ELF-1 (cell line): ENCODE data around the gene TICAM1.
A peak's percentile ranks its signal among the peaks of the same experiment; 100 is the strongest.
"Not testable (repeated sequence)": the region's sequence is repeated elsewhere in the genome, so short reads cannot be mapped to it uniquely, and the experiment has no call there.

ENCODE experiments used
- DNase-seq: peaks from one replicate; pipeline ENCODE4 v3.0.0-alpha.2; 2016; ENCODE audit warnings: low read depth, low spot score

TICAM1 gene

DNA sequence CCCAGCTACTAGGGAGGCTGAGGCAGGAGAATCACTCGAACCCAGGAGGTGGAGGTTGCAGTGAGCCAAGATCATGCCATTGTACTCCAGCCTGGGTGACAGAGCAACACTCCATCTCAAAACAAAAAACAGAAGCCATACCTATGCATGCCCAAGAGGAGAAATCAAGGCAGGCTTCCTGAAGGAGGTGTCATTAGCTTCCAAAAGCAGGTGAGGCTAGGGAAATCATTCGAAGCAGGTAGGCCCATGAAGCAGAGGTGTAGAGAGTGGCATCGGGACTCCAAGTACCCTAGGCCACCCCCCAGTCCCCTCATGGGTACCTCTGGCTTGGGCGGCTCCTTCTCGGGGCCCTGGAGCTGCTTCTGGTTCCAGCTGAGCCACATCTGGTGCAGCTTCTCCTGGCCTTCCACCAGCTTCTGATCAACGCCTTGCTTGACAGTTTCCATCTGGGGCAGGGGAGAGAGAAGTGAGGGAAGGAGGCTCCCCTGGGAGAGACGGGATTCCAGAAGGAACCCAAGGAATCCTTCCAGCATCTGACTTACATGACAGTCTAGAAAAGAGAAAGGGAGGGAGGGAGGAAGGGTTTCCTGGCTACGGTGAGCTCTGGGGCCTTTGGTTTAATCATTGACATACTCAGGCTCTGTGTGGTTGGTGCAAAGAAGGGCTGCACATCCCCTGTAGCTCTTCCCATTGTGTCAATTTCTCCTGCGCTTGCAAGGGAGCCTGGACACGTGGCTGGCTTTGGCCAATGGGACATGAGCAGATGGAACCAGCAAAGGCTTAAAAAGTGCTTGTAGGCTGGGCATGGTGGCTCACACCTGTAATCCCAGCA, 13.1 kb upstream of the TICAM1 start:
- no peak for DNase-seq

DNA sequence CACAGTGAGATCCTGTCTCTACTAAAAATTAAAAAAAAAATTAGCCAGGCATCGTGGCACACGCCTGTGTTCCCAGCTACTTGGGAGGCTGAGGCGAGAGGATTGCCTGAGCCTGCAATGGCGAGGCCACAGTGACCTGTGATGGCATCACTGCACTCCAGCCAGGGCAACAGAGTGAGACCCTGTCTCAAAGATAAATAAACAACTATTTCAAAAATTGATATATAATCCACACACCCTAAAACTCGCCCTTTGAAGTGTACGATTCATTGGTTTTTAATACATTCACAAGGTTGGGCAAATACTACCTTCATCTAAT, 12.1 kb upstream of the TICAM1 start:
- DNase-seq: no peak

DNA sequence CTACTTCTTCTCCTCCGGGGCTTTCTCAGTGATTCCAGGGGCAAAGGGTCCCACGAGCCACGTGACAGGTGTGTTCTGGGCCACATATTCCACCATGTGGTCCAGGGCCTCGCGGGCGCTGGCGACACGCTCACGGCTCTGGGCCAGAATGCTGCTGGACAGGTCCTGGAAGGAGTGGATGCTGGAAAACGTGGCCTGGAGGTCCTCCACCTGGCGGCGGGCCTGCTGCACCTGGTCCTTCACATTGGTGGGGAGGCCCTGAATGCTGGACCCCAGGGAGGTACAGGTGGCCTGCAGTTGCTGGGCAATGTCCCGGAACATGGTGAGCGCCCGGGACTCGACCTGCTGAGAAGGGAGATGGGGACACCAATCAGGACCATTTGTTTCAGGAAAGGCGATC, 7.7 kb upstream of the TICAM1 start:
- DNase-seq: no peak

DNA sequence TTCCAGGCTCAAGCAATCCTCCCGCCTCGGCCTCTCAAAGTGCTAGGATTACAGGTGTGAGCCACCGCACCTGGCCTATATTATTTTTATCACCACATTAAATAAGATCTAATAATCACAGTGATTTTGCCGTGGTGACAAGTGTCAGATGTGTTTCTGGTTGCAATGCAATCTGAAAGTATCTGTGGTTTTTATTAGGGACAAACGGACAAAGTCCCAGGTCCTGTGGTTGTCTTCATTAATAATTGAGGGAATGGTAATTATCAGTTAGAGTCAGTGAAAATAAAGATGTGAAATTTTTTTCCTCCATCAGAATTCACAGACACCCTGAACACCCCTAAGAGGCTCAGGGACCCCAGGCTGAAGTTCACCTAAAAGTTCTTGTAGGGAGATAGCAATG, 1.3 kb upstream of the TICAM1 start:
- DNase-seq: no peak

DNA sequence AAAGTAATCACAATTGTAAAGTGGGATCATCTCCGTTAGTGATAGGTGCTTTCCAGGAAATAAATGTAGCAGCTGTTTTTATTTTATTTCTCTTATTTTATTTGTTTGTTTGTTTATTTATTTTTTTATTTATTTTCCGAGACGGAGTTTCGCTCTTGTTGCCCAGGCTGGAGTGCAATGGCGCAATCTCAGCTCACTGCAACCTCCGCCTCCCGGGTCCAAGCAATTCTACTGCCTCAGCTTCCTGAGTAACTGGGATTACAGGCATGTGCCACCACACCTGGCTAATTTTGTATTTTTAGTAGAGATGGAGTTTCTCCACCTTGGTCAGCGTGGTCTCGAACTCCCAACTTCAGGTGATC, 448 bp upstream of the TICAM1 start:
- DNase-seq: not testable (repeated sequence)

DNA sequence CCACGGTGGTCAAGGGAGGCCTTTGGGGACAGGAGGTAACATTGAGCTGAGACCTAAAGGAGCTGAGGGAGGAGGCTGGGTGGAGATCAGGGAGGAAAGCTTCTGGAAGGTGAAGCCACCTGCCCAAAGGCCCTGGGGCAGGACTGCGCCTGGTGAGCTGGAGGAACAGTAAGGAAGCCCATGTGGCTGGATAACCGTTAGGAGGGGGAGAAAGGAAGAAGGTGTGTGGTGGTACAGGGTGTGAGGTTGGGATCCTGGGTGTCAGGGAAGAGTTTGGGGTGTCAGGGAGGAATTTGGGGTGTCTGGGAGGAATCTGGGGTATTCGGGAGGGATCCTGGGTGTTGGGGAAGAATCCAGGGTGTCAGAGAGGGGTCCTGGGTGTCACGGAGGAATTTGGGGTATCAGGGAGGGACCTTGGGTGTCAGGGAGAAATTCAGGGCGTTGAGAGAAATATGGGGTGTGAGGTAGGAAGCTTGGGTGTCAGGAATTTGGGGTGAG, 695 bp downstream of the TICAM1 start:
- no peak for DNase-seq

DNA sequence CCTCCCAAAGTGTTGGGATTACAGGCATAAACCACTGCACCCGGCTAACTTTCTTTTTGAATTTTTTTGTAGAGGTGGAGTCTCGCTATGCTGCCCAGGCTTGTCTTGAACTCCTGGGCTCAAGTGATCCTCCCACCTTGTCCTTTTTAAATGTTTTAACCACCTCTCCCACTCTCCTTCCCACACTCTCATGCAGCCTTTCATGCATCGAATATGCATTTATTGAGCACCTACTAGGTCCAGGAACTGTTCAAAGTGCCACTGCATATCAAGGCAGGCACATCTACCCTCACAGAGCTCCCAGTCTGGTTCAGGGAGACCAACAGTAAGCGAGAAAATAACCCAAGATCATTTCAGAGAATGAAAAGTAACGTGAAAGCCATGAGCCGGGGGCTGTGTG, 1.2 kb downstream of the TICAM1 start:
- DNase-seq: no peak

DNA sequence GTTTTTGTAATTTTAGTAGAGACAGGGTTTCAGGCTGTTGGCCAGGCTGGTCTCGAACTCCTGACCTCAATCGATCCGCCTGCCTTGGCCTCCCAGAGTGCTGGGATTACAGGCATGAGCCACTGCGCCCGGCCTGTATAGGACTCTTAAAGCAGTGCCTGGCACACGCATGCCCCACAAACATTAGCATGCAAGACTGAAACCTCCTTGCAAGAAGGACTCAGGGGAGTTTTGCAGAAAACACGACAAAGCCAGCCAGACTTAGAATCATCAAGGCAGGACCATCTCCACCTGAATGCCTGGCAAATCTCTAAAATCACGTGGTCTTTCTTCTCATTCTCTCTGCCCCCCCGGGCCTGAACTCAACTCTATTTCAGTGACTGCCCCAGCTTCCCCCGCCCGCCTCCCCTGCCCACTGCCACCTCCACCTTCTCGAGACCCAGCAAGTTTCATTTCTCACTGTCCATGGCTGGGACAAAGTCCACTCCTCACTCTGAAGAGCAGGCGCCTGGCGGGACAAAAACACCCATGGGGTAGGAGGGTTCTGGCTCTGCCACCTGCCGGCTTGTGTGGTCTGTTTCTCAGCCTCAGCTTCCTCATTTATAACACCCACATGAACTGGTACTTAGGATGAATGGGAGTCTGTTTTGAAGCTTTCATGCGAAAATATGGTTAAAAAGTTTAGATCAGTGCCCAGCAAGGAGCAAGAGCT, 2.4 kb downstream of the TICAM1 start:
- DNase-seq: no peak

DNA sequence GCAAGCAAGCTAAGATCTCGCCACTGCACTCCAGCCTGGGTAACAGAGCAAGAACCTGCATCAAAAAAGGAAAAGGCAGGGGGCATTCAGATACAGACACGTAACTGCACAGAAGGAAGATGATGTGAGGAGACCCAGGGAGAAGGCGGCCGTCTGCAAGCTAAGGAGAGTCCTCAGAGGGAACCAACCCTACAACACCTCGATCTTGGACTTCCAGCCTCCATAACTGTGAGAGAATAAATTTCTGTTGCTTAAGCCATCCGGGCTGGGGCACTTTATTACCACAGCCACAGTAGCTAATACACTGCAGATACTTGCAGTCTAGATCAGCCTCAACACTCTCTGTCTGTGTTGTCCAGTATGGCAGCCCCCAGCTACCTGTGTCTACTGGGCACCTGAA, 7.9 kb downstream of the TICAM1 start:
- no peak for DNase-seq

DNA sequence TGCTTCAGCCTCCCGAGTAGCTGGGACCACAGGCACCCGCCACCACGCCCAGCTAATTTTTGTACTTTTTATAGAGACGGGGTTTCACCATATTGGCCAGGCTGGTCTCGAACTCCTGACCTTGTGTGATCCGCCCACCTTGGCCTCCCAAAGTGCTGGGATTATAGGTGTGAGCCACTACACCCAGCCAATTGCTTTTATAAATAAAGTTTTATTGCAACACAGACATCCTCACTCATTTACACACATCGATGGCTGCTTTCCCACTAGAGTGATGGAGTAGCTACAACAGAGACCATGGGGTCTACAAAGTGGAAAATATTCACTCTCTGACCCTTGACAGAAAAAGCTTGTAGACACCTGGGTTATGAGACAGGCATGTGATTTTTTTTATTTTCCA, 9.2 kb downstream of the TICAM1 start:
- not testable (repeated sequence) for DNase-seq

DNA sequence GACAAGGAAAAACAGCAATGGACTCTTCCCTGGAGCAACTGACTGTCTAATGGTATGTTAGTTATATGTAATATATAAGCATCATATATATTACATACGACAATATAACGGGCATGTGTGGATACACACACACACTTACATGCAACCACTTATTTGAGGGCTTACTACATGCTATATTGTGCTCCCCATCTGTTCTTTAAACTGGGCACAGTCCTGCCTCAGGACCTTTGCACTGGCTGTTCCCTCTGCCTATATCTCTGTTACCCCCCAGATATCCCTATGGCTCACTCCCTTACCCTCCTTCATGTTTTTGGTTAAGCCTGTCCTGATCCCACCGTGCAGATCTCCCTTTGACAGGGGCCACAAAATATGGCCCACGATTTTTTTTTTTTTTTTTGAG, 10.2 kb downstream of the TICAM1 start:
- no peak for DNase-seq

DNA sequence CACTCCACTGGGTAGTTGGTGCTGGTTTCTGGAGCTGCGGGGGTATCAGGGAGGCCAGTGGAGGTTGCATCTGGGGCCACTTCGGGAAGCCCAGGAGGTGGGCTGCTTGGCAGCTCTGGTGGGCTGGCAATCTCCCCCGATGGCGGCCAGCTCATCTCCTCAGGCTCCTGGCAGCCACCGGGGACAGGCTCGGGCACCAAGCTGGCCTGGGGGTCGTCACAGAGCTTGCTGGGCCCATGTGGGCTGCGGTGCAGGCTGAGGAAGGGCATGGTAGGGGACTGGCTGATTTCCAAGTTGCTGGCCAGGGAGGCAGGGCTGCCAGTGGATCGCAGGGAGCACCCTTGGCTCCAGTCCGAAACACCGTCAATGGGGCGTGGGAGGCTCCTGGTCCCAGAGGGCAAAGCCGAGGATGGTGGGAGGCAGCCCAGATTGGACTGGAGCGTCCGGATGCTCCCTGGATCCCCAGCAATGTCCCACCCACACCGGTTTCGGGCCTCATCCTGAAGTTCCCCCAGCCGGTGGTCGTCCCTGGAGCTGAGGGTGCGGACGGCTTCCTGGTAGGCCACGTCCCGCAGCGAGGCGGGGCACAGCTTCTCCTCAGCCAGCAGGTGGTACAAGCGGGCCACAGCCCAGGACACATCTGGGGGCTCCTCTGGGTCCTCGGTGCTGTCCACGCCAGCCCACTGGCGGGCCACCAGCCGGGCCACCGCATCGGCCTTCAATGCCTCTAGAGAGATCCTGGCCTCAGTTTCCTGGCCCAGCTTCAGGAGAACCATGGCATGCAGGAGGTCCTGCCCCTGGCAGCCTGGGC, 13.8 kb downstream of the TICAM1 start:
- no peak for DNase-seq

DNA sequence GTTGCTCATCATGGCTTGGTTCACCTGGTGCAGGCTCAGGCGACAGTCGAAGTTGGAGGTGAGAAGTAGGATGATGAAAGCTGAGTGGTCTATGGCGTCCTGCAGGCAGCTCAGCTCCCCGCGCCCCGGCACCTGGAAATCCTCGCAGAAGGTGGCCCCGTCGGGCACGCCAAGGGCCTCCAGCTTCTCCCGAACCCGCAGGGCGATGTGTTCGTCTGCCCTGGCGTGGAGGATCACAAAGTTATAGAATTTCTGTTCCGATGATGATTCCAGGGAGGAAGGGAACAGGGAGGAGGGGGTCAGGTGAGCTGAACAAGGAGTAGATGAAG, 14.6 kb downstream of the TICAM1 start:
- no peak for DNase-seq

DNA sequence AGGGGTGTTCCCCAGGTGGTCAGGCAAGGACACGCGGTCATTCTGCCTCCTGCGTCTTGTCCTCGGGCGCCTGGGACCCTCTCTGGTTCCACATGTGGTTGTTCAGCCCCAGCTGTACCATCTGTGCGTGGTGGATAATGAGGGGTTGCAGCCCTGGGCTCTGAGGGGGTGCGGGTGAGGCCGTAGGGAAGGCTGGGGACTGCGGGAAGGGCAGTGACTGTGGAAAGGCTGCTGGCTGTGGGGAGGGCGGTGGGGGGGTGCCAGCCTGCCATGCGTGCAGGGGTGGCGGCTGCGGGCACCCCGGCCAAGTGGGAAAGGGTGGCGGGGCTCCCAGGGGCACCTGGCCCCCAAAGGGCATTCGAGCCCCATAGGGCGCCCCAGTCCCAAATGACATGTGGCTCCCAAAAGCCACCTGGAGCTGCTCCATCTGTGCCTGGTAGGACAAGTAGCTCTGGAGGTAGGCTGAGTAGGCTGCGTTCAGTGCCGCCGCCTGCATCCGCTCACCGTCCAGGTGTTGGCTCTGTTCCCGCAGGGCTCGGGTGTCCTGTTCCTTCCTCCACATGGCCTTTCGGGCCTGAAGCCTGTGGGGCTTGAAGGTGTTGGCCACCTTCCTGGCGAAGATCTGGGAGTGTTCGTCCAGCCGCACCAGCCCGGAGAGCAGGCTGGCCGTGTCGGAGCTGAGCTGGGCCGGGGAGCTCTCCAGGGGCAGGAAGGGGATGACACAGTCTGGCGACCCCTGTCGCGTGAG, 15.1 kb downstream of the TICAM1 start:
- DNase-seq: no peak

DNA sequence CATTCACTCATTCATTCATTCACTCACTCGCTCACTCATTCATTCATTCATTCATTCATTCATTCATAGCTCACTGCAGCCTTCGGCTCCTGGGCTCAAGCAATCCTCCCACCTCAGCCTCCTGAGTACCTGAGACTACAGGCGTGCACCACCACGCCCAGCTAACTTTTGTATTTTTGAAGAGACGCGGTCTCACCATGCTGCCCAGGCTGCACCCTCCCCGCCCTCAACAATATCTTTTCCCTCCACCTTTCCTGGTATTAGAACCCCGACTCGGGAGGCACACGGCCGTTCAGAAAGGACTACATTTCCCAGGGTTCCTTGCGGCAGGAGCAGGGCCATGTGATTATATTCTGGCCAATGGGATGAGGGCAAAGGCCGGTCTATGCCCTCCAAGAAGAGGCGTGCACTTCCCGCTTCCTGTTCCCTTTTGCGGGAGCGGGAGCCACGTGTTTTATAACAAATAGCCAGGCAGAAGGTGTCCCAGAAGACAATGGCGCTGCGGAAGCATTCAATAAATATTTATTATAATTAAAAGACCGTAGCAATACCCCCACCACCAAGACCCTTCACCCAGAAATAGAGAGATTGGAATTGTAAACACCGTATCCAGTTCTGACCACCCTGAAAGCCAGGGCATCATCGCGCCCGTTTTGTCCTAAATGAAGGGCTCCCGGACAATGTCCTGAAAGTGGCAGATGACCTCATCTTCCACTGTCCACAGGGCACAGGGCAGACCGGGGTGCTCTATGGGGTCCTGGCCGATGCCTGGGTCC, 15.9 kb downstream of the TICAM1 start:
- DNase-seq: peak; percentile 93

DNA sequence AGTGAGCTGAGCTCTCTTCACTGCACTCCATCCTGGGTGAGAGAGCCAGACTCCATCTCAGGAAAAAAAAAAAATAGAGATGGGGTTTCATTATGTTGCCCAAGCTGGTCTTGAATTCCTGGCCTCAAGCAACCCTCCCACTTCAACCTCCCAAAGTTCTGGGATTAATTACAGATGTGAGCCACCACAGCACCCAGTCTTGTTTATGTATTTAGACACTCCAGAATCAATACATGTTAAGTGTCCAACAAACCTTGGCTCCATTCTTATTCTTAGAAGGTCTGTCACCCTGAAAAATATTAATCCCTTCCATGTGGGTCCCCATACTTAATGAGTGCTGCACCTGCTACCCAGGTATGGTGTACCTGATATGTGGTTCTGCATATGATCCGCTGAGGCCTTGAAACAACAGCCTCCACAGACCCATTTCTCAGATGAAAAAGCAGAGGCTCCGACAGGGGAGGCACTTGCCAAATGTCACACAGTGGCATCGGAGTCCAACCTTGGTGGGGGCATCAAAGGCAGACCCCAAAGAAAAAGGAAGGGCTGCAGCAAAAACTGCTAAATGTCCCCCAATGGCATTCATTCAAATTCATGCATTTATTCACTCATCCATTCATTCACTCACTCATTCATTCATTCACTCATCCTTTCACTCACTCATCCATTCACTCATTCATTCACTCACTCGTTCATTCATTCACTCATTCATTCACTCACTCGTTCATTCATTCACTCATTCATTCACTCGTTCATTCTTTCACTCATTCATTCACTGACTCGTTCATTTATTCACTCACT, 16.7 kb downstream of the TICAM1 start:
- DNase-seq: no peak

DNA sequence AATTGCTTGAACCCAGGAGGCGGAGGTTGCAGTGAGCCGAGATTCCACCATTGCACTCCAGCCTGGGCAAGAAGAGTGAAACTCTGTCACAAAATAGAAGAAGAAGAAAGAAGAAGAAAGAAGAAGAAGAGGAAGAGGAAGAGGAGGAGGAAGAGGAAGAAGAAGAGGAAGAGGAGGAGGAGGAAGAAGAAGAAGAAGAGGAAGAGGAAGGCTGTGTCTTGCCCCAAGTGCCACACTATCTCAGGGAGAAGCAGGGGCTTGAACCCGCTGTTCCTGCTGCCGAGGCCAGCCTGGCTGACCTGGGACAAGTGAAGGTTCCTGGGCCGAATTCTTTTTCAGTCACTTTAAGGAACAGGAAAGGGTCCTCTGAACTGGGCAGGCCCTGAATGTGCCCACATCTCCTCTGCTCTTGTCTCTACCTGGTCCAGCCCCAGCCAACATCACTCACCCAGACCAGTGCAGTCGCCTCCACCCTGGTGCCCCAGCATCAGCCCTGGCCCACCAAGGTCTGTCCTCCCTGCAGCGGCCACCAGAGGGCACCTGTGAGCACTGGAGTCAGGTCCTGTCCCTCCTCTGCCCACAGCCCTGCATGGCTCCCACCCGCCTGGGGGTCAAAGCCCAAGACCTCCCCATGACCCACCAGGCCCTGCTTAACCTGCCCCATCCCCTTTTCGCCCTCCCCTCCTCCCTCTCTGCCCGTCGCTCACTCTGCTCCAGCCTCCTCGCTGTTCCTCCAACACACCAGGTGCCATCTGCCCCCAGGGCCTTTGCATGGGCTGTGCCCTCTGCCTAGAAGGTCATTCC, 20.0 kb downstream of the TICAM1 start:
- DNase-seq: peak; percentile 87

DNA sequence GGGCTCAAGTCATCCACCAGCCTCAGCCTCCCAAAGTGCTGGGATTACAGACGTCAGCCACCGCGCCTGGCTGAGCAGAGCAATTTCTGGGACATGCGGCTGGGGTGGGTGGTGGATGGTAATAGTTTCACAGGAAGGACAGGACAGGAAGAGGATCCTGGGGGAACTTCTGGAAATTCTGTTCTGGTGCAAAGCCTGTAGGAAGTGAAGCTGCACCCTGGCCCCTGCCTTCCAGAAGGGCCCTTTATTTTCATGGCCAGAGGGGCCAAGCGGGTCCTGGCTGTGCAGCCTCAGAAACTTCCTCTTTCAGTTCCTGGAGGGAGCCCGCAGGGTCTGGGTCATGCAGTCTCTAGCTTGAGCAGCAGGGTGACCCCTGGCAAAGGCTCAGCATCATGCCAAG, 24.3 kb downstream of the TICAM1 start:
- no peak for DNase-seq

DNA sequence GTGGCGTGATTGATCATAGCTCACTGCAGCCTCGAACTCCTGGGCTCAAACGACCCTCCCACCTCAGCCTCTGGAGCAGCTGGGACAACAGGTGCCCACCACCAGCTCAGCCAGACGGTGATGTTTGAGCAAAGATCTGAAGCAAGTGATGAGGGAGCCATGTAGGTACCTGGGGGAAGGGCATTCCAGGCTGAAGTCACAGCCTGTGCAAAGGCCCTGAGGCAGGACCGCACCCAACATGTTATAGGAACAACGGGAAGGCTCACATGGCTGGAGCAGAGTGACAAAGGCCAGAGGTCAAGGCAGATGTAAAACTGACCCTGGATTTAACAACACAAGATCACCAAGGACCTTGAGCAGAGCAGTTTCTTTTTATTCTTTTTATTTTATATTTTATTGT, 25.1 kb downstream of the TICAM1 start:
- DNase-seq: no peak
